Endothelial cell (in vitro differentiated cells): Measurements from ENCODE around the gene SHF. TPM values are rescaled to one million over a fixed set of nuclear protein-coding genes. Genes with fewer than 3 reads are reported as not detected.
A peak's percentile ranks its signal among the peaks of the same experiment; 100 is the strongest.

Source experiments
- DNase-seq: peaks from one replicate; pipeline ENCODE4 v3.0.0; 2021; ENCODE audit warnings: low spot score
- H3K27ac Mint-ChIP-seq: one replicate; pipeline ENCODE4 v1.8.0; 2021; ENCODE audit warnings: mixed read lengths, inconsistent platforms; ENCODE audit not compliant: unreplicated experiment
- H3K27me3 Mint-ChIP-seq: one replicate; pipeline ENCODE4 v1.8.0; 2021; ENCODE audit warnings: mild to moderate bottlenecking, moderate library complexity, mixed read lengths, inconsistent platforms; ENCODE audit not compliant: unreplicated experiment
- H3K36me3 Mint-ChIP-seq: one replicate; pipeline ENCODE4 v1.8.0; 2021; ENCODE audit warnings: mild to moderate bottlenecking, low read depth, mixed read lengths, inconsistent platforms; ENCODE audit not compliant: unreplicated experiment
- H3K4me1 Mint-ChIP-seq: one replicate; pipeline ENCODE4 v1.8.0; 2021; ENCODE audit warnings: mild to moderate bottlenecking, mixed read lengths, inconsistent platforms; ENCODE audit not compliant: unreplicated experiment
- H3K4me3 Mint-ChIP-seq: one replicate; pipeline ENCODE4 v1.8.0; 2021; ENCODE audit warnings: mild to moderate bottlenecking, mixed read lengths, inconsistent platforms; ENCODE audit not compliant: unreplicated experiment
- H3K9me3 Mint-ChIP-seq: one replicate; pipeline ENCODE4 v1.8.0; 2021; ENCODE audit warnings: mixed read lengths, inconsistent platforms; ENCODE audit not compliant: unreplicated experiment
- total RNA-seq: library from RNA; stranded (reverse); fragmentation: NEBNext Ultra II Directional; extraction: Animal tissue kit (Norgen Biotek cat#: 25700); gene quantifications from one replicate; pipeline ENCODE4 v1.2.1, GENCODE V29; 2021; ENCODE audit not compliant: unreplicated experiment
- TF ChIP-seq, protein P1 (sequence below): fragments of 200-600 bp; sonication (generic); IDR thresholded peaks from one replicate; pipeline ENCODE4 v1.5.0; 2021; ENCODE audit warnings: antibody characterized with exemption; ENCODE audit not compliant: unreplicated experiment

SHF gene
- total RNA-seq, 1 donor from 2014 or later = 23.0 TPM

DNA sequence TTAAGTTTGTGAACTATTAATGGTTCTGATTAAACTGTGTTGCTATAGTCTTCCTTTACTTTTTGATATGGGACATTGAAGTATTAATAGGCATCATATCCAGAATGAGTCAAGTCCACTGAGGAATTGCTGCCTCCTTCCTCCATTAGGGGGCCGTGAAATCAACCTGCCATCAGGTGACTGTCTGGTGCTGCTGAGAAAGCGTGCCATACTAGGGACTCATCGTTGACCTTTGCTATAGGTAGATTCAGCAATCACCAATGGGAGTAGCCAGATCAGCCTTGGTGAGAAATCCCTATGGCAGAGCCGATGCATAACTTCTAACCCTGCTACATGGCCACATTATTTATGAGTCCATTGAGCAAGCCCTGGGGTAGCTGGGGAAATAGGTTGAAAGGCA is 34.2 kb upstream of the SHF start:
- Mint-ChIP-seq H3K4me1 (no peaks in the 10 kb centered on the region), H3K9me3 (no peaks in the 10 kb centered on the region), H3K4me3 (no peak overlapping the region), H3K36me3 (no peaks in the 10 kb centered on the region), H3K27me3 (no peaks in the 10 kb centered on the region), H3K27ac (no peak overlapping the region)
- TF ChIP-seq, protein P1, sequence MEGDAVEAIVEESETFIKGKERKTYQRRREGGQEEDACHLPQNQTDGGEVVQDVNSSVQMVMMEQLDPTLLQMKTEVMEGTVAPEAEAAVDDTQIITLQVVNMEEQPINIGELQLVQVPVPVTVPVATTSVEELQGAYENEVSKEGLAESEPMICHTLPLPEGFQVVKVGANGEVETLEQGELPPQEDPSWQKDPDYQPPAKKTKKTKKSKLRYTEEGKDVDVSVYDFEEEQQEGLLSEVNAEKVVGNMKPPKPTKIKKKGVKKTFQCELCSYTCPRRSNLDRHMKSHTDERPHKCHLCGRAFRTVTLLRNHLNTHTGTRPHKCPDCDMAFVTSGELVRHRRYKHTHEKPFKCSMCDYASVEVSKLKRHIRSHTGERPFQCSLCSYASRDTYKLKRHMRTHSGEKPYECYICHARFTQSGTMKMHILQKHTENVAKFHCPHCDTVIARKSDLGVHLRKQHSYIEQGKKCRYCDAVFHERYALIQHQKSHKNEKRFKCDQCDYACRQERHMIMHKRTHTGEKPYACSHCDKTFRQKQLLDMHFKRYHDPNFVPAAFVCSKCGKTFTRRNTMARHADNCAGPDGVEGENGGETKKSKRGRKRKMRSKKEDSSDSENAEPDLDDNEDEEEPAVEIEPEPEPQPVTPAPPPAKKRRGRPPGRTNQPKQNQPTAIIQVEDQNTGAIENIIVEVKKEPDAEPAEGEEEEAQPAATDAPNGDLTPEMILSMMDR = no peak
- DNase-seq = no peak

DNA sequence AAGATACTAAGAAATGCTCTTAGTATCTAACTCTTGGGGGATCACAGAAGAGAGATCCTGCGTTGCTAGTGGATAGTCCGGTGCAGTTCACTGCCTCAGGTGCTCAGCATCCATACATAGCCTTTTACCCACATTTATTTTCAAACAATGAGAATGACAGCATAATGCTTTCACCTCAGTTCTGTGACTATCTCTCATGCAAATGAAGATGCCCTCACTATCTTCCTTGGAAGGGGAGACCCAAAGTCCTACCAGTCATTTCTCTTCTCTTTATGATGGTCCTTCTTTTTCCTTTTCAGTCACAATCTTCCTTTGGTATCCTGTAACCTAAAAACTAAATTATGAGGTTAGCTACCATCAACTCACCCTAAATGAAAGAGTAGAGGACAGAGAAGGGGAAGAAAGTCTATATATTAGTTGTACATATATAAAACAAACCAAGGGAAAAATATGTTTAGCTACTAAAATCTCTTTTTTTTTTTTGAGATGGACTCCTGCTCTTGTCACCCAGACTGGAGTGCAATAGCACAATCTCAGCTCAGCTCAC is 33.4 kb upstream of the SHF start:
- H3K27ac Mint-ChIP-seq = no peak overlapping the region
- no peaks in the 10 kb centered on the region for H3K36me3 Mint-ChIP-seq
- no peak overlapping the region for H3K4me3 Mint-ChIP-seq
- no peaks in the 10 kb centered on the region for H3K27me3 Mint-ChIP-seq
- H3K9me3 Mint-ChIP-seq = no peaks in the 10 kb centered on the region
- no peaks in the 10 kb centered on the region for H3K4me1 Mint-ChIP-seq
- no peak for DNase-seq
- TF ChIP-seq, protein P1 = no peak

DNA sequence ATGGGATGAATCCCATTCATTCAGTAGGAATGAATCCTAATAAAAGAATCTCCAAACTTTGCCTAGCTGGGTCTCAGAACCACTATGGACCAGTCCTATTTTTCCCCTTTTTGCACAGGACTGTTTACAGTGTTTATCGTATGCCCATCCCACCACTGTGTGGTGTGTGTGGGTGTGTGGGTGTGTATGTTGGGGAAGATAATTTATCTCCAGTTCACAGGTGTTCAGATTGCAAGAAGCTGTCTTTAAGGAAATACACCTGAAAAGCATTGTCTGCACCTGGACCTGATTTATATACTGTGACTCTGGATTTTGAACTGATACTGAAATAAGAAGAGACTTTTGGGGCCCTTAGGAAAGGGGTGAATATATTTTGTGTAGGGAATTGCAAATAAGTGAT is 24.7 kb upstream of the SHF start:
- Mint-ChIP-seq H3K27me3 (no peaks in the 10 kb centered on the region), H3K4me3 (no peak overlapping the region), H3K4me1 (no peaks in the 10 kb centered on the region), H3K27ac (no peak overlapping the region), H3K36me3 (no peaks in the 10 kb centered on the region), H3K9me3 (no peaks in the 10 kb centered on the region)
- TF ChIP-seq, protein P1 = no peak
- no peak for DNase-seq

DNA sequence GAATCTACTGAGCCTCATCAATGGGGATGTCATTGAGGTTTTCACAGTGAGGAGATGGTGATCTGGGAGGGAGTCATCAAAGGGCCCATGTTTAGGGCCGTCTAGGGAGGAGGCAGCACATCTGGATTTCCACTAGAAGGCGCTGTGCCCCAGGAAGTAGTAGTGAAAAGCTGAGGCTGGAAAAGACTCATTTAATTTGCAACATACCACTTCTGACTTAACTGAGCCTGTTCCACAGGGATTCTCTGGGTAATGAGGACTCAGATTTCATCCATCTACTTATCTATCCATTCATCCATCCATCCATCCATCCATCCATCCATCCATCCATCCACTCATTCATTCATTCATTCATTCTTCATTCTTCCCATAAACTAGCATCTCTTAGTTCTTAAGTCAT is 17.4 kb upstream of the SHF start:
- TF ChIP-seq, protein P1 = peak; percentile 75
- H3K4me1 Mint-ChIP-seq = no peaks in the 10 kb centered on the region
- peak; percentile 76 for DNase-seq
- H3K36me3 Mint-ChIP-seq = no peaks in the 10 kb centered on the region
- no peak overlapping the region for H3K4me3 Mint-ChIP-seq
- no peak overlapping the region for H3K27ac Mint-ChIP-seq
- no peaks in the 10 kb centered on the region for H3K9me3 Mint-ChIP-seq
- peaks cover 6% of the 10 kb centered on the region for H3K27me3 Mint-ChIP-seq

DNA sequence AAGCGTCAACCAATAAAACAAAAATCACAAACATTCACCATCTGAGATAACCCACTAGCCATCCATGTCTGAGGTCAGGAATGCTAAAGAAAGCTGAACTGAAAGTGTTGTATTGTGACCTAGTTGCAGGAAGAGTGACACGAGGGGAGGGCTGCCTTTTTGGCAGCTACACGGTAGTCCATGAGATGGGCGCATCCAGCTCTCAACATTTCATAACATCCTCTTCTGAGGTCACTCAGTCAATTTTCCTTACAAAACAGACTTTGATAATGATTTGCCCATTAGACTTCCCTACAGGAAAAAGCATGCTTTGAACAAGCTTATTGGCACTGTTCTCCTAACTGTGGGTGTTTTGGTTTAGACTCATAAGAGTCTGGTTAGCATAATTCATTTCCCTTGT is 15.4 kb upstream of the SHF start:
- no peaks in the 10 kb centered on the region for H3K9me3 Mint-ChIP-seq
- H3K36me3 Mint-ChIP-seq = peaks cover 12% of the 10 kb centered on the region
- H3K27me3 Mint-ChIP-seq = peaks cover 20% of the 10 kb centered on the region
- no peak overlapping the region for H3K27ac Mint-ChIP-seq
- H3K4me3 Mint-ChIP-seq = no peak overlapping the region
- H3K4me1 Mint-ChIP-seq = peaks cover 14% of the 10 kb centered on the region
- TF ChIP-seq, protein P1 = no peak
- no peak for DNase-seq
